Measurements from ENCODE around the gene SSH3.

The SSH3 gene

DNA sequence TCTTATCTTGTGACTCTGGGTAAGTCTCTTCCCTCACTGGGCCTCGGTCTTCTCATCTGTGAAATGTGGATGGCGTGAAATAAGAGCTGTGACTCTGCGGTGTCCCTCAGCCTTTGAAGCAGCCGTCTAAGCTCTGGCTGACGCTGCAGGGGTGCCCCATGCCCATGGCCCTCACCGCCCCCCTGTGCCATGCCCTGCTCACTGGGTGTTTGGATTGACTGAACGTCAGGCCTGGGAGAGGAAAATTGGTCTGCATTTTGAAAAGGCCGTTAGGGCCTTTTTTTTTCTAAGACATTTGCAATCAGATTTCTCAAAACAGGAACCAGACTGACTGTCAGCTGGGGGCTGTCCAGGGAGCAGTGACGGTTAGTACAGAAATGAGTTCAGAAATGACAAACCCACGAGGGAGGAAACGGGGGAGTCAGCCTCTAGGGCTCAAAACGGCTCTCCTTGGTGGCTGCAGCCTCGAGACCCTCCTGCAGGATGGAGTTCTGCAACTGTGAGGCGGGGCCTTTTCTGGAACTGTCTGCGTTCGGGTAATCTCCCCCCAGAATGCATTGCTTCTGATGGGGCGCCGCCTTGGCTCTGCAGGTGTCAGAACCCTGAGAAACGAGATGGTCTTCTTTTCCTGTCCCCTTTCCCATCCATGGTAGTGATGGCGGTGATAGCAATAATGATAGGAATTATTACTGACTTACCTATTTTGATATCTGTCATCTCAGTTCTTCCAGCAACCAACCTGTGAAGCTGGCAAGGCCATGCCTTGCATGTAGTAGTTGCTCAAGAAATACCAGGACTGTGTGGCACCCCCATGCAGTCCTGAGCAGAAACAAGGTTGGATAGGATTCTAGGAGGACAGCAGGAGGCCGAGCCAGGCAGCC lies 35.0 kb upstream of the SSH3 start:
- DNase-seq, result peak; percentile 65

DNA sequence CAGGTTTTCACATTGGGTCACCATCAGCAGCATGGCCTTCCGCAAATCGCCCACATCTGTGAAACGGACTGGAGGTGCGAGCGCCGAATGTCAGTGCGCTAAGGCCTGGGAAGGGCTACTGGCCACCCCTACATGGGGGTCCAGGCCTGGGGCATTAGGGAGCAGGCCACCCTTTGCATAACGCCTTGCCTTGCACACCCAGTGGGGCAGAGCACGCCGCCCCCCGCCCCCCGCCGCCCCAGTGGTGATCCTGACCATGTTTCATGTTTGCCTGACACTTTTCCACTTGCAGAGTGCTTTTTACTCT lies 34.4 kb upstream of the SSH3 start:
- DNase-seq, result no peak

DNA sequence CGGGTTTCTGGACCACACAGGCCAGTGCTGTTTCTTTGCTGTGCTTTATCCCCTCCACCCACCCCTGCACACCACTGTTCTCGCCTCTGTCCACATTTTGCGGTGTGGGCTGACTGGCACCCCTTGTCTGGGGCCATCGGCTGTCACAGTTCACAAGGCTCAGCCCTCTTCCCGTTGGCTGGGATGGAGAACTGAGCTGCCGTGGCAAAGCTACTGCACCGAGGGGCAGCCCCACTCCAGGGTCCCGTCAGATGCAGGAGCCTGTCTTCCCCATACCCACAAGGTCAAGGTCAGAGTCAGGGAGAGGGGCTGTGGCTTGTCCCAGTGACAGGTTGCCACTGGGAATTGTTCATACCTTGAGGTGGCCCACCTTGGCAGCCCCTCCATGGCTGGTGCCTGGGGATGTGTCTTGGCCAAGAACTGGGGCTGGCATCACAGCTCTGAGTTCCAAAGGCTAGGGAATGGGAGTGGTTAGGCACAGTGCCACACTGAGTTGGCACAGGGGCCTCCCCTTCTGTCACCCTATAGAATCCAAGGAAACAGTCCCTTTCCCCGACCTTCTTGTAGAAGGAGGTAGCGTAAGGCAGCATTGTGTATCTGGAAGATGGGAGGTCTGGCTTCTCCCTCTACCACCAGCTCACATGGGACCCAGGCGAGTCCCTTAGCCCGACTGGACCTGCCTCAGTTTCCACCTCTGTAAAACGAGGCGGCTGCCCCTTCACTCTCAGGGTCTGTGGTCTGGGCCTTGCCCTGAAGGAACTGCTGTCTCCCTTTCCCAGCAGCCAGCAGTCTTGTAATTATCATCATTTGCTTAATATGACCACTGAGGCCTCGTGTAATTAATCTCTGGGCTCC lies 33.7 kb upstream of the SSH3 start:
- peak; percentile 33 for DNase-seq

DNA sequence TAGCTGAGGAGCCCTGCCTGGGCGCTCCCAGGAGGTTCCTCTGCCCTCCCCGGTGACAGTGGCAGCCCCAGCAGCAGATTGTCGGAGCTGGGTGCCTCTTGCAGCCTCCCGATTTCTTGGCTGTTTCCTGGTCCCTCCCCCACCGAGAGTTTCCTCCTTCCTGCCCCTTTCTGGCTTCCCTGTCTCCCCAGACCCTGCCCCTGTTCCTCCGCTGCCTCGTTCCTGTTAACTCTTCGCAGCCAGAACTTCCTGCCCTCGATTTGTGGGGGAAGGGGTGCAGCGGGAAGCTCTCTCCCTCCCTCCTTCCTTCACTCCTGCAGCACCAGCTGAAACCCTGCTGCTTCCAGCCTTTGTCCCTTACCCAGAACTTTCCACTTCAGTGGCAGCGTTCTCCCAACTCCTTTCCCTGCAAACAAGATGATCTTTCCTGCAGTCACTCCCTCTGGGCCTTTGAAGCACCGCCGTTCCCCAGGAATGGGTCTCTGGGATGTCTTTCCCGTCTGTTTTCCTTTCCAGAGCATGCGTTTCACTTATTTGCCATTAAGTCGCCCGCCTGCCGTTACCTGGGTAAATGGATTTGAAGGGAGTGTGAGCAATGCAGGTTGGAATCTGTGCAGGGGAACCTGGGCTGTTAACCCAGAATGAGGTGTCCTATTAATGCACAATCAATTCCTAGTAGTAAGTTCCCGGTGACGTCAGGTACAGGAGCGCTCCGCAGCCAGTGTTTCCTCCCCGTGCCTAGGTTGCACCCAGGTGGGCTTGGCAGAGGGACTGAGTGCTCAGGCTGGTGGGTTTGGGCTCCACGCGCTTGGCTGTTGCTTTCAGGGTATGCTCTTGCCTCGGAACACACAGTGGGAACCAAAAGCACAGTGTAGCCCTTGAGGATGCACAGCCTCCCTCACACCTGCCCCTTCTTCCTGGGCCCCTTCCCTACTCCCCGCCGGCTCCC lies 32.8 kb upstream of the SSH3 start:
- peak; percentile 40 for DNase-seq

DNA sequence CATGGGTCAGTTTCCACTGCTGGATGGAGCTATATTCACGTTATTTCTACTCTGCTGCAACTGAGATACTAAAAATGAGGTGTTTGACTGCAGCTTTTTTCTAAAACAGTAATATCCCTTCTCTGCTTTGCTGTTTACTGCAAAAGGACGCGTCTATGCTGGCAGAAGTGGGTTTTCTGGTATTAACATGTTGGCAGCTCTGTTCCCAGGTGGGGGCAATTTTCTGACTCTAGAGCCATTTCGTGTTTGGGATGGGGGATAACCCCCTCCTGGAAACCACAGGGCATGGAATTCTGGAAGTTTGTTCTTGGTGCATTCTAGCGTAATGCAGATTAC lies 32.2 kb upstream of the SSH3 start:
- no peak for DNase-seq

DNA sequence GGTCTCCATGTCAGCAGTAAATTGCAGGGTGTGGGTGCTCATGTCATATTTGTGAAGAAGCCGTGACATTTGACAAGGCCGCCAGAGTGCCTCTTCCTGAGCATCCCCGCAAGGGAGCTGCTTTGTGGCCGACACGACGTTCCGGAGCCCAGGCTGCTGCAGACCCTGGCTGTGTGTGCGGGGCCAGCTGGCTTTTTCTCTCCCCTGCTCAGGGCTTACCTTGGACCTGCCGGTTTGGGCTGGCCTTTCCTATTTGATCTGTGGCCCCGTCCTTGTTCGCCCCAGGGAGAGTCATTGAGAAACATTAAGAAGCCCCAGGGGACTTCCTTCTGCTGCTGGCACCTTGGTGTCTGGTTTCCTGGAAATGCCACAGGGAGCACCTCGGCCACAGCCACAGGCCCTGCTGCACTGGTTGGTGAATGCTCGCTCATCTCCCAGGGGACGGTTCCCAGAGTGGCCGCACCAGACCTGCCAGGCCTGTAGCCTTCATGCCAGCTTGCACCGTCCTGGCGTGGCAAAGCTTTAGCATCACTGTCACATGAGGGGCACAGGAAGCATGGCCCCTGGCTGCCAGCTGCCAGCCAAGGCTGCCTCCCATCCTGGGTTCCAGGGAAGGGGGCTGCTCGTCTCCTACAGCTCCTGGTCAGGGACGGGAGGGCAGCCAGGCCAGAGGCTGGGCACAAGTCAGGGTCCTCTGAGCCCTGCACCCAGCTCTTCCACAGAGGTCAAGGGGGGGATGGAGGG lies 31.6 kb upstream of the SSH3 start:
- peak; percentile 63 for DNase-seq

DNA sequence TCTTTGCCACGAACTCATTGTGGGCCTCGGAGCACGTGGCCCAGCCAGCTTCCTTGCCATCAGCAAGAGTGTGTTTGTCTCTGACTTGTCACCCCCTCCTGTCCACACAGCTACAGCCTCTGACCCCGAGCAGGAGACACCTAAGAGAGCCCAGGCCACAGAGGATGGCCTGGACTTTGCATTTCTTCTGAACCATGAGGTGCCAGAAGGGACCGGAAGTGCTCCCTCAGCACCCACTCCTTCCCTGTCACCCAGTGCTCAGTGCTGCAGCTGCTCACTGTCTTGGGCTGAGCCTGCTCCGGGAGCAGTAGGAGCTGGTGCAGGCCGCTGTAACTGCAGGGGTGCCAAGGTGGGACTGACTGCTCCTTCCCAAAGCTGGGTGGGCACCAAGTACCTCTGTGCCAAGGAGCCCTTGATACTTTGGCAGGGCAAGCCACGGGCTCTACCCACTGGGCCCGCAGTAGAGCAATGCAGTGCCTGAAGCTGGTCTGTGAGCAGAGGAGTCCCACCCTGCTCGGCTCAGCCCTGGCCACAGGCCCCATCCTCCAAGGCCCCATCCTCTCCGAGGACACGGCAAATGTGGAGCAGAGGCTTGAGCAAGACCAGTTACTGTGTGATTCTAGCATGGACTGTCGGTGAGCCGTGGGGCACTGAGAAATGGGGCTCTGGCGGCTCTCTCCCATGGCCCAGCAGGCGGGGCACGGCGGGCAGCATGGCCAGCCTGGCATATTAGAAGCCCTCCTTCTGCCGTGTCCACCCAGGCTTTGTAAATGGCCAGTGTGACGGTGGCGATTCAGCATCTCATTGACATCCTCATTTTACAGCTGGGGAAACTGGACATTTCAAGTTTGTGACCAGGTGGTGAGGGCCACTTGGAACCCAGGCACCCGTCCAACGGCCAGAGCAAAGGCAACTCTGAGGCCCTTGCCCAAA lies 30.7 kb upstream of the SSH3 start:
- peak; percentile 45 for DNase-seq

DNA sequence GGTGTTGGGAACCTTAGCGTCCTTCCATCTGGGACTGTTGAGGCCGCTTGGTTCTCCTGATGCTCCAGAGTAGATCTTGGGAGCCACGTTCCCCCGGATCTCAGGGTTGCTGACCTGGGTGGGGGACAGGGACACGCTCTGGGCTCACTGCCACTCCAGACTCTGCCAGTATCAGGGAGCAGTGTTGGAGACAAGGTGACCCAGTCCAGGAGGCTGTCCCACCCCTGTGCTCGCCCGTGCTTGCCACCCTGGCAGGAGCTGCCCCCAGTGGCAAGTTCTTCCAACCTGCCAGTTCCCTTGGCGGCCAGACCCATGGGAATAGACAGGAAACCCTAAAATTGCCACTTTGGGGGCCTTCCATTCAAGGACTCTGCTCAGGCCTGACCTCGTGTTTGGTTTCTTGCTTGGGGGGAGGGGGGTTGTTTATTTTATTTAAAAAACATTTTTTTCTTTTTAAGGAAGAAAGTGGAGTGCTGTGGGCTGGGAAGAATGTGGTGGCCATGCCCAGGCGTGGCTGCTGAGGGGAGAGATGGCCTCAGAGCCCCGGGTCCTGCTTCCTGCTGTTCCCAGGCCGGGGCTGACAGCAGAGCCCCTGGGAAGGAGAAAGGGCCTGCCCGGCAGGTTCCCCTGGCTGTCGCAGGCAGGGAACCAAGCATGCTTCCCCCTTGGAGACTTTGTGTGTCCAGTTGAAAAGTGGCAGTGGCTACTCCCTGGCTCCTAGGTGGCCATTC lies 29.9 kb upstream of the SSH3 start:
- peak; percentile 32 for DNase-seq

DNA sequence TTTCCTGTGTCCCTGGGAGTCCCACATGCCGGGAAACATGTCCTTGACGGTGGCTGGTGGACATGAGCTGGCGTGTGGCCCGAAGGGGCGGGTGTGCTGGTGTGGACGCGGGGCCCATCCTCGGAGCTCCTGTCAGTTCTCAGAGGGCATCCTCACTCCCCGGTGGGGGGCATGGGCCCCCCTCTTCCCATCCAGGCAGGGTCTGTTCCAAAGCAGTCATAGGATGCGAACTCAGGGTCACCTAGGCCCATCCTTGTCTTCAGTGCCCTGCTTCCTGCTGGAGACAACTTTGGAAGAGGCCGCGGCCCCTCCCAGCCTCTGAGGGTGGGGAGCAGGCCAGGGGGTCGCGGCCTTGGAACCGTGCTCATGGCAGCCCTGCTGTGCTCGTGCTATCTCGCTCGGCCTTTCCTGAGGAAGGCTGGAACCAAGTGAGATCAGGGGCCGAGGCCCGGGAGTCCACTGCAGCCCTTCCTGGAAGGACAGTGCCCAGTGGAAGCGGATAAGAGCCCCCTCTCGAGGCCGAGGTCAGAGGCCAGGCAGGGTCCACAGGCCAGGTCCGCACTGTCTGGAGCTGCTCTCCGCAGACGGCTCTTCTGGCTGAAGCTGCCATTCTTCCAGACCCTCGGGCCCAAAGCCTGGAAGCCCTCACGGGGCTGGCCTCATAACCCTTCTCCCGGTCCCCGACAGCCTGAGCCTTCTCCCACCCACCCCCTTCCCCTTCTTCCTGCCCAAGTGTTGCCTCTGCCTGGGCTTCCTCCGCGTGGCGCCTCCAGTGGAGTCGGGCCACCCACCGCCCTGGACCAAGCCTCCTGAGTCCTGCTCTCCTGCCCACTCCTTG lies 28.3 kb upstream of the SSH3 start:
- peak; percentile 21 for DNase-seq

DNA sequence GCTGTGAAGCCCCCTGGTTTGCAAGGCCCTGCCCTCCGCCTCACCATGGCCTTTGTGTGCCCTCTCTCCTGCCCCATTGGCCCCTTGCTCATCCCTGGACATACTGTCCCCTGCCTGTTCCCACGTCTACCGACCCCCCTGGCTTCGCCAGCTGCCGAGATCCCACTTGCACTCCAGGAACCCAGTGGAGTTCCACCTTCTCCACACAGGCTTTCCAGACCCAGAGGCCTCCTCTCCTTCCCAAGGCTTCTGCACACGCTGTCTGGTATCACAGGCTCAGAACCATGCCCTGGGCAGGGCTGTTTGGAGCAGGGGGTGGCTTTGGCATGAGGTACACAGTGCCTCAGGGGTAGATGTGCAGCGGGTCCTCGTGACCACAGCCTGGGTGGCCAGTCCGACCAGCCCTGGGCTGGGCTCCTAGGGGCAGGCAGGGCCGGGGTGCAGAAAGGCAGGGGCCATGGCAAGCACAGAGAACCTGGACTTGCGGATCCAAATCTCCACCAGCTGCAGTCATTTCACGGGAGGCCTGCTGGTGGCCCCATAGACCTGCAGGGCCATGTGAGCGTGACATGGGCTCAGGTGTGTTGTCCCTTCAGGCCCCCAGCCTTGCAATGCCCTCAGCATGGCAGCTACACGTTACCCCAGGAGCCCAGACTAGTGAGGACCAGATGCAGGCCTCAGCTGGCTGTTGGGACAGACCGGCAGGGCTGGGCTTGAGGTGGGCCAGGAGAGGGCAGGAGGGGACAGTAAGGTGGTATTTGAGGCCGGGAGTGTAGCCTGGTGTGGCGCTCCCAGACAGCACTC lies 27.5 kb upstream of the SSH3 start:
- DNase-seq, result peak; percentile 55

DNA sequence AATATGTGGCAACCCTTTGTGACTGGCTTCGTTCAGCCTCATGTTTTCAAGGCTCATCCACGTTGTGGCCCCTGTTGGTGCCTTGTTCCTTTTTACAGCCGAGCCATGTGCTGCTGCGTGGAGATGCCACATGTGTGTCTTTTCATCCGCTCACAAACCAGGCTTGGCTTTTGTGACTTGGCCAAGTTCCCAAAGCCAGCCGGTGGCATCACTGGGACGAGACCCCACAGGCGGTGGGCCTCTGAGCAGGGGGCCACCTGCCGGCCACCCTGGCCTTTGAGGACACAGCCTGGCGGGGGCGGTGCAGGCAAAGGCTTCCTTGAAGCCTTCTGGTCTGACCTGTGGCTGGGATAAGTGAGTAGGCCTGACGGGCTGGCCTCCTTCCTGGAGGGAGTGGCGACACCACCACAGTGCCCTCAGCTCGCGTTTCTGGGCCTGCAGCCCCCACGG lies 26.5 kb upstream of the SSH3 start:
- peak; percentile 62 for DNase-seq

DNA sequence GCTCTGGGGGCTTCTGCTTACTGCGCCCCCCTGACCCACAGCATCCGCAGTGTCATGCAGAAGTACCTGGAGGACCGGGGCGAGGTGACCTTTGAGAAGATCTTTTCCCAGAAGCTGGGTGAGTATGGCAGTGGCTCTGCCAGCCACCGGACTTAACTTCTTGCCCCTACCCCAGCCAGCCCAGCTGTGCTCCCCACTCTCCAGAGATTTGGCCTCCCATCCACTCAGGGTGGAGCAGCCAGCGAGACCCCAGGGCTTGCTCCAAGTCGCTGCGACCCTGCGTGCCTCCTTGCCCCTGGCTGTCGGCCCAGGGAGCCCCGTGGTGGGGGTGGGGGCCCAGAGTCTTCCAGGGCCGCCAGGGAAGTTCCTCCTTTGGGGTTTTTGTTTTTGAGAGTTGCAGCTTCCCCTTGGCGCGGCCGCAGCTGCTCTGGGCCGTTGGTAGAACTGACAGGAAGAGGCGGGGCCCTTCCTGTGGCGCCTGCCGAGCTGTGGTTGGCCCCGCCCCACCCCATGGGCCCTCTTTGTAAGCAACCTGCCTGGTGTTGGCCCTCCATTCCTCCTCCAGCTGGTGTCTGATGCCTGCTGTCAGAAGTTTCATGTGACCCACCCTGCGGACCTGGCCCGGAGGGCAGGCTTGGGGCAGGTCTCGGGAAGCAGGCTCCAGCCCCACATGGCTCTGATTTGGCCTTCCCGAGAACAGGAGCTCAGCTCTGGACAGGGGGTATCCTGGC lies 25.9 kb upstream of the SSH3 start:
- peak; percentile 88 for DNase-seq

DNA sequence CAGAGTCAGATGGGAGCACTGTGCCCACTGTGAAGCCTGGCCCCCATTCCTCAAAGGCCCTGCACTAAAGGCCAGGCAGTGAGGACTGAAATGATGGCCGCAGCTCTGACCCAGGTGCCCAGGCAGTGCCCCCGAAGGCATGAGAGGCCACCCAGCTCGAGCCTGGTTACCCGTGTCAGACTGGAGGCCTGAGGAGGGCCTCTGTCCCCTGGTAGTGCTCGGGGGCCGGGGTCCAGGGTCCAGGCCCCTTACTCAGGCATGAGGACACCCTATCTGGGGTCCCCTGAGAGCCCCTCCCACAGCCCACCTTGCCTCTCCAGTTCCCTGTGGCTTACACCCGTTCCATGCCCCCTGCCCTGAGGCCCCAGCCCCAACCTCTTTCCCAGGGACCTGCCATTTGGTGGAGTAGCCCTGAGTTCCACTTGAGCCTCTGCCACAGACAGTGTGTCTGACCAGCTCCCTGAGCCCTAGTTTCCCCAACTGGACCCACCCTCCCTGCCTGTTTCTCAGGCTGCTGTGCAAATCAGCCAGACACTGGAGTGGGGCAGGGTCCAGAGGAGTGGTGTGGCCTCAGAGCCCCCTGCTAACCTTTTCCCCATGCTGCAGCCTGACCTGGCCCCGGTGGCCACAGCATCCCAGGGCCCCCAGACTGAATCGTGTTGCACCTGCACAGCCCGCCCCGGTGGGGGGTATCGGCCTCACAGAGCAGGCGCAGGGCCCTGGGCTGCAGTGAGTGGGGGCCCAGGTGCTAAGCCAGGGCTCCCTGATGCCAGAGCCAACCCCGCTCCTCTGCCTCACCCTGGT lies 25.0 kb upstream of the SSH3 start:
- no peak for DNase-seq

DNA sequence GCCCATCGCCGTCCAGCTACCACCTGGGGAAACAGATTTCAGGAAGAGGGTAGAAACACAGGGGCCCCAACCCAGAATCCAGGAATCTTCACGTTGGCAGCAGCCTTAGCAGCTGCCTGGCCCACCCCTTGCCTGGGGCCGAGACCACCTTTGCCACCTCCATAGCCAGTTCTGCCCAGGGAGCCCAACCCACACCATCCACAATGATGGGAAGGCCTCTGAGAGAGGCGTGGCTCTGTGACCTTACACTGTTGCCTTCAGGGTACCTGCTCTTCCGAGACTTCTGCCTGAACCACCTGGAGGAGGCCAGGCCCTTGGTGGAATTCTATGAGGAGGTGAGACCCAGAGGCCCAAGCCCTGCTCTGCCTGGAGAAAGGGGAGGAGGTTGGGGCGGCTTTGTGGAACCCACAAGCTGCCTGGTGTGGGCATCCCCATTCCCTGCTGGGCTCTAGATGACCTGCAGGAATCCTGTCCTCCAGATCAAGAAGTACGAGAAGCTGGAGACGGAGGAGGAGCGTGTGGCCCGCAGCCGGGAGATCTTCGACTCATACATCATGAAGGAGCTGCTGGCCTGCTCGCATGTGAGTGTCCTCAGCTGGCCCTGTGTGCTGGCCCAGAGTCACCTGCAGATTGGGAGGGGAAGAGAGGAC lies 24.3 kb upstream of the SSH3 start:
- no peak for DNase-seq

DNA sequence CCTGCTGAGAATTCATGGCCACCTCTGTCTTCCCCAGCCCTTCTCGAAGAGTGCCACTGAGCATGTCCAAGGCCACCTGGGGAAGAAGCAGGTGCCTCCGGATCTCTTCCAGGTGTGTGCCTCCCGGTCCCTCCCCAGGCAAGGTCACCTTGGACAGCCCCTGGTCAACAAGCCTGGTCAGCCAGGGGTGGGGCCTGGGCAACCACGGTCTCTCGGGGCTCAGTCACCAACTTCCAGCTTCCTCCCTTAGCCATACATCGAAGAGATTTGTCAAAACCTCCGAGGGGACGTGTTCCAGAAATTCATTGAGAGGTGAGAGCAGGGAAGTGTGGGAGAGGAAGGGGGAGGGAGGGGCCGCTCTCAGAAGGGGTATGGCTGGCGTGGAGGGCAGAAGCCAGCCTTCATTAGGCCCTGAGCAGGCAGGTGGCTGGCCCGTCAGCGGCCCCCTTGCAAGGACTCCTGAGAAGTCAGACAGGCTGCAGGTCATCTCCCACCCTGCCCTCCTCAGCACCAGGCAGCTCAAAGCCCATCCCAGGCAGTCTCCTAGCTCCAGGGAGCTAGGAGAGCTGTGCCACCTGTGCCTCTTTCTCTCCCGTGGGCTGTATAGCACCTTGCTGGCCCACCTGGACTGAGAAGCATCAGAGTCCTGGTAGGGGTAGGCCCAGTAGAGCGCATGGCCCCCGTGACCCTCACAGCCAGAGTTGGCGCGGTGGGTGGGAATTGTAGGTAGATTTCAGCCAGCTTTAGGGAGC lies 23.6 kb upstream of the SSH3 start:
- no peak for DNase-seq

DNA sequence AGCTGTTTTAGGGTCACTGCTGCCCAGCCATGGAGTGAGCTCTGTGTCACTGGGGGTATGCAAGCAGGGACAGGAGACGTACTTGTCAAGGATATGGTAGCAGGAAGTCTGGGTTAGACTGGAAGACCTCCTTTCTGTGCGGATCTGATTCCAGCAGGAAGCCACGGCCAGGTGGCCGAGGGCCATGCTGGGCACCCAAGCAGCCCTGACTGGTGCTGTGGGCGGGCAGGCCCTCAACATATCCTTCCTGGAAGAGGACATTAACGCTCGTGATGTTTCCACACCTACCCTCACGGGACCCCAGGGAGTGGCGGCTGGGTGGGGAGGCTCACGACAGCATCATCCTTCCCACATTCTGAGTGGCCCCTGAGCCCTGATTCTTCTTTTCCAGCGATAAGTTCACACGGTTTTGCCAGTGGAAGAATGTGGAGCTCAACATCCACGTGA lies 23.0 kb upstream of the SSH3 start:
- DNase-seq, result peak; percentile 18
